SK-N-MC (cell line): ENCODE measurements around the gene ME2.
"Not testable (repeated sequence)": the region's sequence is repeated elsewhere in the genome, so short reads cannot be mapped to it uniquely, and the experiment has no call there.

Experiments used
- DNase-seq: peaks from one replicate; pipeline ENCODE4 v3.0.0-alpha.2; 2011; ENCODE audit warnings: low read depth, low spot score
- H3K27ac ChIP-seq: fragments of 200-600 bp; sonication (generic); 2 replicates; pipeline ENCODE4 v1.5.1; 2016; ENCODE audit warnings: mixed run types
- H3K36me3 ChIP-seq: fragments of 200-600 bp; sonication (generic); 2 replicates; pipeline ENCODE4 v1.6.1; 2017; ENCODE audit warnings: antibody characterized with exemption, low read length, mixed read lengths; ENCODE audit not compliant: insufficient read depth
- H3K4me3 ChIP-seq: fragments of 200-600 bp; sonication (generic); 2 replicates; pipeline ENCODE4 v1.5.1; 2016
- H3K9ac ChIP-seq: fragments of 200-600 bp; sonication (generic); 2 replicates; pipeline ENCODE4 v1.8.0; 2017; ENCODE audit warnings: mixed run types, mixed read lengths; ENCODE audit not compliant: insufficient read length
- H3K9me3 ChIP-seq: fragments of 200-600 bp; sonication (generic); 2 replicates; pipeline ENCODE4 v1.6.1; 2017; ENCODE audit warnings: low read depth, mild to moderate bottlenecking, antibody characterized with exemption, low read length, moderate library complexity, mixed read lengths
- EZH2 ChIP-seq: fragments of 200-600 bp; sonication (generic); IDR thresholded peaks from one replicate; pipeline ENCODE4 v1.6.1; 2017; ENCODE audit warnings: antibody characterized with exemption
- FOXP2 ChIP-seq: optimal IDR thresholded peaks from 2 replicates; pipeline ENCODE3; 2011; ENCODE audit warnings: mild to moderate bottlenecking, moderate library complexity; ENCODE audit not compliant: insufficient read depth; ENCODE audit errors: extremely low read length, control extremely low read depth
- POLR2AphosphoS5 ChIP-seq: IDR thresholded peaks from 2 replicates; pipeline ENCODE4 v1.6.1; 2012; ENCODE audit warnings: mild to moderate bottlenecking, low read depth, low read length, borderline replicate concordance

Gene ME2

GRCh38 chr18:50878345-50879301 lies at the start of gene ME2:
TSS of gene ME2 (plus strand) at chr18:50879118. CDS start at chr18:50895821, 16,703 bp downstream.
- Histone ChIP-seq H3K9ac (peak within 1 kb of the TSS; percentile 71), H3K9me3 (no peaks in the 10 kb centered on the region), H3K27ac (no peak within 1 kb of the TSS), H3K36me3 (no peaks in the 10 kb centered on the region), H3K4me3 (peak within 1 kb of the TSS; percentile 91)
- no peak for DNase-seq
- TF ChIP-seq FOXP2 (no peak), POLR2AphosphoS5 (peak; percentile 79), EZH2 (no peak)

GRCh38 chr18:50829644-50830043 lies 49.3 kb upstream of the ME2 start:
- no peak for DNase-seq
- no peak overlapping the region for H3K27ac ChIP-seq
- no peaks in the 10 kb centered on the region for H3K9me3 ChIP-seq
- H3K36me3 ChIP-seq, result no peaks in the 10 kb centered on the region
- H3K9ac ChIP-seq, result no peak overlapping the region
- H3K4me3 ChIP-seq, result no peak overlapping the region
- TF ChIP-seq EZH2 (no peak), POLR2AphosphoS5 (no peak), FOXP2 (no peak)

- TF ChIP-seq FOXP2, result no peak
- no peak for TF ChIP-seq POLR2AphosphoS5
- no peak for TF ChIP-seq EZH2
- no peaks in the 10 kb centered on the region for H3K9me3 ChIP-seq
- DNase-seq, result no peak
- H3K4me3 ChIP-seq, result no peak overlapping the region
- H3K27ac ChIP-seq, result no peak overlapping the region
- no peaks in the 10 kb centered on the region for H3K36me3 ChIP-seq
- no peak overlapping the region for H3K9ac ChIP-seq
These were observed 48.4 kb upstream of the ME2 start for GRCh38 chr18:50830544-50830943.

- Histone ChIP-seq H3K9me3 (no peaks in the 10 kb centered on the region), H3K4me3 (no peak overlapping the region), H3K36me3 (no peaks in the 10 kb centered on the region), H3K27ac (no peak overlapping the region), H3K9ac (no peak overlapping the region)
- TF ChIP-seq POLR2AphosphoS5 (no peak), FOXP2 (no peak), EZH2 (no peak)
- no peak for DNase-seq
These were observed 46.2 kb upstream of the ME2 start for GRCh38 chr18:50832754-50833153.

GRCh38 chr18:50833496-50833895 lies 45.4 kb upstream of the ME2 start:
- not testable (repeated sequence) for H3K9me3 ChIP-seq, DNase-seq

GRCh38 chr18:50836521-50836957 lies 42.4 kb upstream of the ME2 start:
- Histone ChIP-seq H3K4me3 (no peak overlapping the region), H3K36me3 (no peaks in the 10 kb centered on the region), H3K27ac (no peak overlapping the region), H3K9ac (no peak overlapping the region), H3K9me3 (no peaks in the 10 kb centered on the region)
- TF ChIP-seq EZH2 (no peak), POLR2AphosphoS5 (no peak), FOXP2 (no peak)
- DNase-seq, result no peak

More at GRCh38 chr18:50833496-50833895, 45.4 kb upstream of the ME2 start:
- not testable (repeated sequence) for H3K9ac ChIP-seq, H3K36me3 ChIP-seq, H3K4me3 ChIP-seq, H3K27ac ChIP-seq

- Histone ChIP-seq H3K4me3 (no peak overlapping the region), H3K9me3 (no peaks in the 10 kb centered on the region), H3K9ac (no peak overlapping the region), H3K36me3 (no peaks in the 10 kb centered on the region), H3K27ac (no peak overlapping the region)
- DNase-seq, result no peak
- TF ChIP-seq EZH2 (no peak), FOXP2 (no peak)
These were observed 39.6 kb upstream of the ME2 start for GRCh38 chr18:50839341-50839740.

- Histone ChIP-seq H3K27ac (no peak overlapping the region), H3K4me3 (no peak overlapping the region), H3K36me3 (no peaks in the 10 kb centered on the region), H3K9ac (no peak overlapping the region), H3K9me3 (no peaks in the 10 kb centered on the region)
- DNase-seq, result no peak
- no peak for TF ChIP-seq FOXP2
These were observed 38.9 kb upstream of the ME2 start for GRCh38 chr18:50839996-50840395.

GRCh38 chr18:50842846-50843245 lies 36.1 kb upstream of the ME2 start:
- no peak overlapping the region for H3K9ac ChIP-seq
- no peaks in the 10 kb centered on the region for H3K9me3 ChIP-seq
- H3K4me3 ChIP-seq, result no peak overlapping the region
- DNase-seq, result no peak
- no peak overlapping the region for H3K27ac ChIP-seq
- no peaks in the 10 kb centered on the region for H3K36me3 ChIP-seq
- TF ChIP-seq POLR2AphosphoS5, result no peak
- no peak for TF ChIP-seq FOXP2
